ENCODE results near the gene PMAIP1.
A peak's percentile ranks its signal among the peaks of the same experiment; 100 is the strongest.

Gene PMAIP1

GRCh38 chr18:59902993-59903610 is 3.3 kb downstream of the PMAIP1 start:
- no peak overlapping the region for H3K4me3 ChIP-seq (ENCODE audit: low read length in 2 of 2)

GRCh38 chr18:59904011-59904601 is 4.3 kb downstream of the PMAIP1 start:
- H3K4me1 ChIP-seq (ENCODE audit: control insufficient read depth in 2 of 2, insufficient read depth in 2 of 2, low read length in 2 of 2) = peaks cover 2 to 6% of the 10 kb centered on the region in 2 donors
- H3K27ac ChIP-seq (ENCODE audit: low read depth in 2 of 2, low read length in 2 of 2) = peak overlapping the region in 1 of 2 donors; percentile 32
- no peaks in the 10 kb centered on the region for H3K9me3 ChIP-seq (ENCODE audit: control insufficient read depth in 2 of 2, low read length in 2 of 2)
- no peak overlapping the region for H3K9ac ChIP-seq (ENCODE audit: low read depth in 1 of 2, low read length in 2 of 2)
- H3K27me3 ChIP-seq (ENCODE audit: control insufficient read depth in 2 of 2, insufficient read depth in 2 of 2, low read length in 2 of 2) = no peaks in the 10 kb centered on the region
- no peak overlapping the region for H3K4me3 ChIP-seq (ENCODE audit: low read length in 2 of 2)
- no peaks in the 10 kb centered on the region for H3K36me3 ChIP-seq (ENCODE audit: control insufficient read depth in 2 of 2, insufficient read depth in 2 of 2, low read length in 2 of 2)

More at GRCh38 chr18:59902993-59903610, 3.3 kb downstream of the PMAIP1 start:
- Histone ChIP-seq H3K4me1 (ENCODE audit: control insufficient read depth in 2 of 2, insufficient read depth in 2 of 2, low read length in 2 of 2) (peaks cover 8 to 13% of the 10 kb centered on the region in 2 donors), H3K36me3 (ENCODE audit: control insufficient read depth in 2 of 2, insufficient read depth in 2 of 2, low read length in 2 of 2) (no peaks in the 10 kb centered on the region), H3K9ac (ENCODE audit: low read depth in 1 of 2, low read length in 2 of 2) (no peak overlapping the region), H3K27me3 (ENCODE audit: control insufficient read depth in 2 of 2, insufficient read depth in 2 of 2, low read length in 2 of 2) (no peaks in the 10 kb centered on the region), H3K27ac (ENCODE audit: low read depth in 2 of 2, low read length in 2 of 2) (no peak overlapping the region), H3K9me3 (ENCODE audit: control insufficient read depth in 2 of 2, low read length in 2 of 2) (no peaks in the 10 kb centered on the region)

- Histone ChIP-seq H3K9me3 (ENCODE audit: control insufficient read depth in 2 of 2, low read length in 2 of 2) (no peaks in the 10 kb centered on the region), H3K4me3 (ENCODE audit: low read length in 2 of 2) (no peak overlapping the region), H3K4me1 (ENCODE audit: control insufficient read depth in 2 of 2, insufficient read depth in 2 of 2, low read length in 2 of 2) (peaks cover 0 to 3% of the 10 kb centered on the region in 2 donors), H3K36me3 (ENCODE audit: control insufficient read depth in 2 of 2, insufficient read depth in 2 of 2, low read length in 2 of 2) (no peaks in the 10 kb centered on the region), H3K9ac (ENCODE audit: low read depth in 1 of 2, low read length in 2 of 2) (no peak overlapping the region), H3K27me3 (ENCODE audit: control insufficient read depth in 2 of 2, insufficient read depth in 2 of 2, low read length in 2 of 2) (no peaks in the 10 kb centered on the region), H3K27ac (ENCODE audit: low read depth in 2 of 2, low read length in 2 of 2) (no peak overlapping the region)
Measured at GRCh38 chr18:59905686-59906091, 5.9 kb downstream of the PMAIP1 start.

- H3K36me3 ChIP-seq (ENCODE audit: control insufficient read depth in 2 of 2, insufficient read depth in 2 of 2, low read length in 2 of 2) = no peaks in the 10 kb centered on the region
- H3K4me3 ChIP-seq (ENCODE audit: low read length in 2 of 2) = no peak overlapping the region
- no peak overlapping the region for H3K27ac ChIP-seq (ENCODE audit: low read depth in 2 of 2, low read length in 2 of 2)
- no peaks in the 10 kb centered on the region for H3K27me3 ChIP-seq (ENCODE audit: control insufficient read depth in 2 of 2, insufficient read depth in 2 of 2, low read length in 2 of 2)
- no peak overlapping the region for H3K9ac ChIP-seq (ENCODE audit: low read depth in 1 of 2, low read length in 2 of 2)
- H3K4me1 ChIP-seq (ENCODE audit: control insufficient read depth in 2 of 2, insufficient read depth in 2 of 2, low read length in 2 of 2) = no peaks in the 10 kb centered on the region
- H3K9me3 ChIP-seq (ENCODE audit: control insufficient read depth in 2 of 2, low read length in 2 of 2) = no peaks in the 10 kb centered on the region
Measured at GRCh38 chr18:59906203-59906602, 6.4 kb downstream of the PMAIP1 start.

- Histone ChIP-seq H3K27me3 (ENCODE audit: control insufficient read depth in 2 of 2, insufficient read depth in 2 of 2, low read length in 2 of 2) (no peaks in the 10 kb centered on the region), H3K27ac (ENCODE audit: low read depth in 2 of 2, low read length in 2 of 2) (no peak overlapping the region), H3K36me3 (ENCODE audit: control insufficient read depth in 2 of 2, insufficient read depth in 2 of 2, low read length in 2 of 2) (no peaks in the 10 kb centered on the region), H3K4me1 (ENCODE audit: control insufficient read depth in 2 of 2, insufficient read depth in 2 of 2, low read length in 2 of 2) (no peaks in the 10 kb centered on the region), H3K9ac (ENCODE audit: low read depth in 1 of 2, low read length in 2 of 2) (no peak overlapping the region), H3K4me3 (ENCODE audit: low read length in 2 of 2) (no peak overlapping the region), H3K9me3 (ENCODE audit: control insufficient read depth in 2 of 2, low read length in 2 of 2) (no peaks in the 10 kb centered on the region)
Measured at GRCh38 chr18:59907172-59907571, 7.4 kb downstream of the PMAIP1 start.

GRCh38 chr18:59907660-59908059 is 7.9 kb downstream of the PMAIP1 start:
- Histone ChIP-seq H3K36me3 (ENCODE audit: control insufficient read depth in 2 of 2, insufficient read depth in 2 of 2, low read length in 2 of 2) (no peaks in the 10 kb centered on the region), H3K27me3 (ENCODE audit: control insufficient read depth in 2 of 2, insufficient read depth in 2 of 2, low read length in 2 of 2) (no peaks in the 10 kb centered on the region), H3K9ac (ENCODE audit: low read depth in 1 of 2, low read length in 2 of 2) (no peak overlapping the region), H3K4me1 (ENCODE audit: control insufficient read depth in 2 of 2, insufficient read depth in 2 of 2, low read length in 2 of 2) (no peaks in the 10 kb centered on the region), H3K4me3 (ENCODE audit: low read length in 2 of 2) (no peak overlapping the region), H3K9me3 (ENCODE audit: control insufficient read depth in 2 of 2, low read length in 2 of 2) (no peaks in the 10 kb centered on the region), H3K27ac (ENCODE audit: low read depth in 2 of 2, low read length in 2 of 2) (no peak overlapping the region)

GRCh38 chr18:59908799-59909198 is 9.0 kb downstream of the PMAIP1 start:
- H3K27ac ChIP-seq (ENCODE audit: low read depth in 2 of 2, low read length in 2 of 2) = no peak overlapping the region
- no peak overlapping the region for H3K4me3 ChIP-seq (ENCODE audit: low read length in 2 of 2)
- no peaks in the 10 kb centered on the region for H3K36me3 ChIP-seq (ENCODE audit: control insufficient read depth in 2 of 2, insufficient read depth in 2 of 2, low read length in 2 of 2)
- H3K4me1 ChIP-seq (ENCODE audit: control insufficient read depth in 2 of 2, insufficient read depth in 2 of 2, low read length in 2 of 2) = no peaks in the 10 kb centered on the region
- H3K9me3 ChIP-seq (ENCODE audit: control insufficient read depth in 2 of 2, low read length in 2 of 2) = no peaks in the 10 kb centered on the region
- no peak overlapping the region for H3K9ac ChIP-seq (ENCODE audit: low read depth in 1 of 2, low read length in 2 of 2)
- no peaks in the 10 kb centered on the region for H3K27me3 ChIP-seq (ENCODE audit: control insufficient read depth in 2 of 2, insufficient read depth in 2 of 2, low read length in 2 of 2)

GRCh38 chr18:59909289-59910036 is 9.7 kb downstream of the PMAIP1 start:
- no peaks in the 10 kb centered on the region for H3K9me3 ChIP-seq (ENCODE audit: control insufficient read depth in 2 of 2, low read length in 2 of 2)
- H3K36me3 ChIP-seq (ENCODE audit: control insufficient read depth in 2 of 2, insufficient read depth in 2 of 2, low read length in 2 of 2) = no peaks in the 10 kb centered on the region
- H3K9ac ChIP-seq (ENCODE audit: low read depth in 1 of 2, low read length in 2 of 2) = no peak overlapping the region
- H3K27ac ChIP-seq (ENCODE audit: low read depth in 2 of 2, low read length in 2 of 2) = no peak overlapping the region
- no peak overlapping the region for H3K4me3 ChIP-seq (ENCODE audit: low read length in 2 of 2)
- H3K4me1 ChIP-seq (ENCODE audit: control insufficient read depth in 2 of 2, insufficient read depth in 2 of 2, low read length in 2 of 2) = no peaks in the 10 kb centered on the region
- H3K27me3 ChIP-seq (ENCODE audit: control insufficient read depth in 2 of 2, insufficient read depth in 2 of 2, low read length in 2 of 2) = no peaks in the 10 kb centered on the region

GRCh38 chr18:59910967-59911366 is 11.2 kb downstream of the PMAIP1 start:
- no peak overlapping the region for H3K27ac ChIP-seq (ENCODE audit: low read depth in 2 of 2, low read length in 2 of 2)

GRCh38 chr18:59911600-59911999 is 11.8 kb downstream of the PMAIP1 start:
- H3K27ac ChIP-seq (ENCODE audit: low read depth in 2 of 2, low read length in 2 of 2) = no peak overlapping the region
- H3K4me1 ChIP-seq (ENCODE audit: control insufficient read depth in 2 of 2, insufficient read depth in 2 of 2, low read length in 2 of 2) = no peaks in the 10 kb centered on the region
- no peak overlapping the region for H3K9ac ChIP-seq (ENCODE audit: low read depth in 1 of 2, low read length in 2 of 2)
- no peaks in the 10 kb centered on the region for H3K9me3 ChIP-seq (ENCODE audit: control insufficient read depth in 2 of 2, low read length in 2 of 2)
- no peaks in the 10 kb centered on the region for H3K27me3 ChIP-seq (ENCODE audit: control insufficient read depth in 2 of 2, insufficient read depth in 2 of 2, low read length in 2 of 2)
- no peaks in the 10 kb centered on the region for H3K36me3 ChIP-seq (ENCODE audit: control insufficient read depth in 2 of 2, insufficient read depth in 2 of 2, low read length in 2 of 2)
- no peak overlapping the region for H3K4me3 ChIP-seq (ENCODE audit: low read length in 2 of 2)

More at GRCh38 chr18:59910967-59911366, 11.2 kb downstream of the PMAIP1 start:
- H3K9ac ChIP-seq (ENCODE audit: low read depth in 1 of 2, low read length in 2 of 2) = no peak overlapping the region
- no peaks in the 10 kb centered on the region for H3K9me3 ChIP-seq (ENCODE audit: control insufficient read depth in 2 of 2, low read length in 2 of 2)
- no peaks in the 10 kb centered on the region for H3K36me3 ChIP-seq (ENCODE audit: control insufficient read depth in 2 of 2, insufficient read depth in 2 of 2, low read length in 2 of 2)
- no peak overlapping the region for H3K4me3 ChIP-seq (ENCODE audit: low read length in 2 of 2)
- no peaks in the 10 kb centered on the region for H3K4me1 ChIP-seq (ENCODE audit: control insufficient read depth in 2 of 2, insufficient read depth in 2 of 2, low read length in 2 of 2)
- no peaks in the 10 kb centered on the region for H3K27me3 ChIP-seq (ENCODE audit: control insufficient read depth in 2 of 2, insufficient read depth in 2 of 2, low read length in 2 of 2)

Data from mucosa of rectum (tissue), 2 donors.